Stimulated activated CD8-positive, alpha-beta memory T cell treated with anti-CD3 and anti-CD28 coated beads, Interleukin-15, amount 100 ng/mL, for 1 hour (primary cell): ENCODE measurements around the gene WWC2.
"Not testable (repeated sequence)": the region's sequence is repeated elsewhere in the genome, so short reads cannot be mapped to it uniquely, and the experiment has no call there.

ENCODE experiments used
- DNase-seq: peaks from one replicate; pipeline ENCODE4 v3.0.0-alpha.2; 2020; ENCODE audit warnings: low read depth

WWC2 gene

DNA sequence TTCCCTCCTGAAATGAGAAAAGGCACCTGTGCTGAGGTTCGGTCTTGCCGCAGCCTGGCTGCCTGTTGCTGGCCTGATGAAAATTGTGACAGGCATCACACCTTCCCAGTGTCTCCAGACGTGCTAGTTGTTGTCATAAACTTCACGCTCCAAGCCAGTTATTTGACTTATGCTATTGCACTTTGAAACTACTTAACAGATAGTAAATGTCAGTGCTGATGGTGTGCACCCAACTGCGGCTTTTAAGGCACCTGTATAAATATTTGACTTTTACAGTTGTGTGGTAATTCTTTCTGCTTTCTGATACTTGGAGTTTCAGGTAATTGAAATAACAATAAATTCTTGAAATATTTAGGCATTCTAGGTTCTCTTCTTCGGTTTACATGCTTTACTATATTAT is 1.8 kb downstream of the WWC2 start:
- DNase-seq: no peak

DNA sequence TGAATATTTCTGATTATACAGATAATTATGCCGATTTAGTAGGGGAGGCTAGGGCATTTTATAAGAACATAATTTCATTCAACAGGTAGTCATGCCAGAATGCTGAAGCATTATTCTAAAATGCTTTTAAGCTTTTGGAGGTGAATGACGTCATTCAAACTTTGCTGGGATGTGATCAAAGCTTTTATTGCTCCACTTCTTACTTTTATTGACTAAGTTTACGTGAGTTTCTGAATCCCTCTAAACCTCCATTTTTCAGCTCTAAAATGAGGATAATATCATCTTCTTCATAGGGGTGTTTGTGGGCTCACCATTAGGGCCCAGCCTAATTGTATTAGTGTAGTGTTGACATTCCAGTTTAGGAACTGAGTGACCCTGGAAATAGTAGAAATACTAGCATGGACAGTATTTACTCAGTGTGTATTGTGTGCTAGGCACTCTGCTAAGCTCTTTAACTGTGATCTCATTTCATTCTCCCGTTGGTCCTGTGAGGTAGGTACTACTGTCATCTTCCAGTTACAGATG is 3.0 kb downstream of the WWC2 start:
- DNase-seq: no peak

DNA sequence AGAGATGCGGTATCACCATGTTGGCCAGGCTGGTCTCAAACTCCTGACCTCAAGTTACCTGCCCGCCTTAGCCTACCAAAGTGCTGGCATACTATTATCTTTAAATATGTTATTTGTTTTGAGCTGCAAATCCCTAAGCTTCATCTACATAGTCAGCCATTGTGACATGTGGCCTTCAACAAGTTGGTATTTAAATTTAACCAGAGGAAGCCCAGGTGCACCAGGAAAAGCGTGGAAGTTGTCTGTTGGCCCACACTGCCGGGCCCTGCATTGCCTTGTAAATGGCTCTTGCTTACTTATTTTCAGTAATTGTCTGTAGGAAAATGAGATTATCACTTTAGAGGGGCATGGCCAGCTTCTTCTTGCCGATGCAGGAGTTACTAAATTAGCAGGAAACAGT is 6.0 kb downstream of the WWC2 start:
- no peak for DNase-seq

DNA sequence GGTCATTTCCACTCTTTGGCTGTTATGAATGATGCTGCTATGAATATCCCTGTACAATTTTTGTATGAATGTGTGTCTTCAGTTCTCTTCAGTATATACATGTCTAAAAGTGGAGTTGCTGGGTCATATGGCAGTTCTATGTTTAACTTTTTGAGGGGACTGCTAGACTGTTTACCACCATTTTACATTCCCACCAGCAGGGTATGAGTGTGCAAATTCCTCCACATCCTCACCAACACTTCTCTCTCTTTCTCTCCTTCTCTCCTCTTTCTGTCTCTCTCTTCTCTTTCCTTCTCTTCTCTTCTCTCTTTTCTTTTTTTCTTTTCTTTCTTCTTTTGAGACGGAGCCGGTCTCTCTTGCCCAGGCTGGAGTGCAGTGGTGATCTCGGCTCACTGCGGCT is 7.8 kb downstream of the WWC2 start:
- no peak for DNase-seq

DNA sequence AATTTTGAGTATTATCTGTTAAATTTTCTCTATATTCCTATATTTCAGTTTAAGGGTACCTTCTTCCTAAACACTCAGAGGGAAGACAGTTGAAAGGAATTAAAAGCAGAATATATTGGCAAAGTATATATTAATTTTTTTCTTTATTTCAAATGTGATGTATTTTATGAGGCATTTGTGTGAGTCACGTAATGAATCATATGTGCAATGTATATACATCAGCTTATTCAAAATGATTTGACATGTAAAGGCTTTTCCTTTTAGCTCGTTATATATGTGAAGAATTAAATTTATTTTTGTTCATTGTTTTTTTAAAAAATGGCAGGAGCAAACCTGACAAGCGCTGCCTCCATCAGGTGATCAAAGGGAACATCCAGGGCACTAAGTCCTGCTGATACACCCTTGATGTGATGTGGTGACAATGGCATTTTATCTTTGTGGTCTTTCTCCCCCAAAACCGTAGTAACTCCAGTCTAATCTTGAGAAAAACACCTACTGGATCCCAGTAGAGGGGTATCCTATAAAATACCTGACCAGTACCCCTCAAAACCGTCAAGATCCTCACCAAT is 8.9 kb downstream of the WWC2 start:
- no peak for DNase-seq

DNA sequence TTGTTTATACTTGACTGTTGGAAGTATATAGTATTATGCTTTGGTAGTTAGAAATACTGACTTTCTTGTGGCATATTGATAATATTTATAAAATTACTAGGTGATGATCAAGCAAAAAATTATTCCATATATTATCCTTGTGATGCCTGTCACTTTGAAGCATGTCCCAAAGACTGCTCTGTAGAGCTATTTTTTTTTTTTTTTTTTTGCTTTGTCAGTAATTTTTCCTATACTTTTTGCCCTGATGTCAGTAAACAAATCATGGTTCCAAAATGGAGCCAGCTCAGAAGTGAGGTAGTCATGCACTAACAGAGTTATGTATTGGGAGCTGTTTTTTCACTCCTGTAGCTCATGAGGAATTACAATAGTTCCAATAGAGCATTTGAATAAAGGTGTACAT is 11.2 kb downstream of the WWC2 start:
- DNase-seq: no peak

DNA sequence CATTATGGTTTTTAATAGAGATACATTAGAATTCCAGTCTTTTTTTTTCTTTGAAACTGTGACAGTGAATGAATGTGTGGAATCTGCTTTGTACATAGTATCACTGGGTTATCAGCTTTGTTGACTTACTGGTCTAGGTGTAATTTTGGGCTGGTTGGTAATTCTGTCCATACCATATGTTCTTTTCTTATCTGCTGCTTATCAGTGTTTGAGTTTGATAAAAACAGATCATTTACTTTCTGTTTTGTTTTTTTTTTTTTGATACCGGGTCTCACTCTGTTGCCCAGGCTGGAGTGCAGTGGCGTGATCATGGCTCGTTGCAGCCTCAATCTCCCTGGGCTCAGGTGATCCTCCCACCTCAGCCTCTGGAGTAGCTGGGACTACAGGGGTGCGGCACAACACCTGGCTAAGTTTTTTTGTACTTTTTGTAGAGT is 12.4 kb downstream of the WWC2 start:
- no peak for DNase-seq

DNA sequence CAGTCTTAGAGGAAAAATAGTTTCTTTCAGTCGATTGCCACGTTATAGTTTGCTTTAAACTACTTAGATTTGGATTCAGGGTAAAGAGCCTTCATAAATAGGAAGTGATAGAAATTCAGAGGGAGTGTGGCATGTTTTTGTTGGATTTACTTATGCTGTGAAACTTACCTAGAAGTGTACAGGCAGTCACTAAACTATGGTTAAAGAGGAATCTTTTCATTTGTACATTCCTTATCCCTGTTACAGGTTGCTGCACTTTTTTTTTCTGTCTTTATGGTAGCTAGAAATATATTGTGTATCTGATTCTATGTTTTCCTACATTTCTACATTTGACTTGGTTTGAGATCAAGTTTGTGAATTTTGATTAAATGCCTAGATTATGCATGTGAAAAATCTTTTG is 19.1 kb downstream of the WWC2 start:
- DNase-seq: no peak

DNA sequence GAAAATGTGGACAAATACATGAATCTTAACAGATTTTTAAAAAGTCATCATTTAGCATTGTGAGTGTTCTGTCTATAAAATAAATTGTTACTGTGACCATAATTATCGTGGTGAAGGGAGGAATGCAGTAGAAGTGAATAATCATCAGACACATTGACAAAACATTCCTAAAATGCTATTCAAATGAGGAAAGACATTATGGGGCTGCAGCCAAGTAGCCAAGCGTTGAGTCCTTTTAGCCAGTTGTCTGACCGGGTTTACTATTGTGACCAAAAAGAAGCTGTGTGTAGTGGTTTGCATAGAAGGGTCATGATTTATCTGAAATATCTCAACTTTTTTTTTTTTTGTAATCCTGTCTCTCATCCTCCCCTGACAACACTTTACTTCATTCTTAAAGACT is 19.5 kb downstream of the WWC2 start:
- no peak for DNase-seq

DNA sequence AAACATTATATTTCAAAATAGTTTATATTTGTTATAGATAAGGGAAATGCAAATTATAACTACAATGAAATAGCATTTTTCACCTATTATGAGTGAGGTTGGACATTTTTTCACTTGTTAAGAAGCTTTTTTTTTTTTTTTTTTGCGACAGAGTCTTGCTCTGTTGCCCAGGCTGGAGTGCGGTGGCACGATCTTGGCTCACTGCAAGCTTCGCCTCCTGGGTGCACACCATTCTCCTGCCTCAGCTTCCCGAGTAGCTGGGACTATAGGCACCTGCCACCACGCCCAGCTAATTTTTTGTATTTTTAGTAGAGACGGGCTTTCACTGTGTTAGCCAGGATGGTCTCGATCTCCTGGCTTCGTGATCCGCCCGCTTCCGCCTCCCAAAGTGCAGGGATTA is 22.6 kb downstream of the WWC2 start:
- DNase-seq: not testable (repeated sequence)

DNA sequence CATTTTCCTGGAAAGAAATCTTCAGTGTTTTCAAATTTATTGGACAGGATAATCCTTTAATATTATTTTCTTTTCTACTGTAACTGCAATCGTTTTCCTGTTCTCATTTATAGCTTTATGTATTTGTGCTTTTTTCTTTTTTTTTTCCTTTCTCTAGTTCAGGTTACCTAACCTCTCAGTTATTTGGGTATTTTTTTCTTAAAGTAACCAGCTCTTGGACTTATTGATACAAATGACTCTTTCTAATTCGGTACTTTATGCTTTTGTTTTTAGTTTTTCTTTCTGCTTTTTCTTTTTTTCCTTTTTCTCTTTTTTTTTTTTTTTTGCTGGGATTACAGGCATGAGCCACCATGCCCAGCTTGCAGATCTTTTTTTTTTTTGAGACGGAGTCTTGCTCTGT is 25.2 kb downstream of the WWC2 start:
- no peak for DNase-seq

DNA sequence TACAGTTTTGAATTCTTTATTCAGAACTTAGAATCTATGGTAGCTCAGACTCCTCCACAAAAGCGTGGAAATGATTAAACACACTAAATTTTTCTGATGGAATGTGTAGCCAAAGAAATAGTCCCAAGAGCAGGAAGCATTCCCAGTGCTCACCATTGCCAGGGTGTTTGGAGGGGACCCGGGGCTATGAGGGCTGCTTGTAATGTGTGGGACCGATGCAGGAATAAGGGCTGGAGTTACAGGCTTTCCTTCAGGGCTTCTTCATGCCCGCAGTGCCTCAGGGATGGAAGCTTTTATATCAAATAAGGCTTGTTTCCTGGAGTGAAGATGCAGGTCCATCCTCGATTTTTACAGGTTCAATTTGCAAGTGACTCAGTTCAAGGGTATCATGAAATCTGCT is 25.8 kb downstream of the WWC2 start:
- no peak for DNase-seq

DNA sequence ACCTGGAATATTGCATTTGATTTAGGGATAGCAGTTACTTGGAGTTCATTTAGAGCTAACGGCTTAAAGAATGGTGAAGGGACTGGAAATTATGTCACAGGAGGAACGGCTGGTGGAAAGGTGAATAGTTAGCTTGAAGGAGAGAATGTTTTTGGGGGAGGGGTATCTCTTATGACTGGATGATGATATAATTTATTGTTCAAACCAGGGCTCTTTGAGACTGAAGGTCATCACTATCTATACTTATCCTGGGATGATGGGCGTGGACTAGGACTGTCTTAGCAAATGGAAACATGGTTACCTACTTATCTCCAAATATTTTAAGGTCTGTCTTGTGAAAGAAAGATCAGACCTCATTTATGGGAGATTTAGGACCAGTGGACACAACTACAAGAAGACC is 30.1 kb downstream of the WWC2 start:
- no peak for DNase-seq

DNA sequence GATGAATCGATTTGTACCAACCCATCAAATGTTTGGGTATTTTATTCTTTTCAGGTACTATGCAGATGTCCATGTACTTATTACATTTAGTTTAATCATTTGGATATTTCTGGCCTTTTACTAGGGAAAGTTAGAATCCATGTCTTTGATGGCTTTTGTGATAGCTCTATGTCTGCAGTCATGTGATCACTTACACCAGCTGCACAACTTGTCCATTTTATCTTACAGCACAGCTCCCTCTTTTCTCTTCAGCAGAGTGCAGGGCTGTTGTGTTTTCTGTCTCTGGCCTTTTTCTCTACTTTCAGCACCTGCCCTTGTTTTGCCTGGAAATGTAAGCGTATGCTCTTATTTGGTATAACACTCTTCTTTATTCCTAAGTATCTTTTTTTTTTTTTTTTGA is 30.6 kb downstream of the WWC2 start:
- DNase-seq: no peak

DNA sequence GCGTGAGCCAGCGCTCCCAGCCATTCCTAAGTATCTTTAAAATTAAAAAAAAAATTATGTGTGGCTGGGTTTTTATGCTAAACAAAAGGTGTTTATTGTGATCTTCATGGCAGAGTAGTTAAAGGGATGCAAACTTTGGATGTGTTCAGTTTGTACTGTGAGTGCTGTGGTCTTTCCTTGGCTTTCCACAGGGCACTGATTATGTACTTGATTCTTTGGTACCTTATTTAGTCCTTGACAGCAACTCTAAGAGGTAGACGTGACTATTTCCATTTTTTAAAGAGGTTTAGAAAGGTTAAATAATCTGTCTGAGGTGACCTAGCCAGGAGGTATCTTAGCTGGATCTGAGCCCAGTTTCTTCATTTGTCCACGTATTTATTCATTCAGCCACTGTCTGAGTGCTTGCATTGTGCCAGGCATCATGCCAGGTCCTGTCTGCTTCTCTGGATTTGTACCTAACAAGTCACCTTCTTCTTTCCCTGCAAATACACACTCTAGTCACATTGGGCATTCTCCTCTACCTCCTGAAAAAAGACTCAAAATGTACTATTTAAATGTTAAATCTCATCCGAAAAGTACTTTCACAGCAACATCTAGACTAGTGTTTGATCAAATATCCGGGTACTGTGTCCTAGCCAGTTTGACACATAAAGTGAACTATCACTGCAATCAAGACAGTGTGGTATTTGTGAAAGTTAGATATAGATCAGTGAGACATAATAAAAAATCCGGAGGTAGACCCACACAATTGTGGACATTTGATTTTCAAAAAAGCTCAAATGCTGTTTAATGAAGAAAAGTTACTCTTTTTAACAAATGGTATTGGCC is 31.5 kb downstream of the WWC2 start:
- DNase-seq: no peak

DNA sequence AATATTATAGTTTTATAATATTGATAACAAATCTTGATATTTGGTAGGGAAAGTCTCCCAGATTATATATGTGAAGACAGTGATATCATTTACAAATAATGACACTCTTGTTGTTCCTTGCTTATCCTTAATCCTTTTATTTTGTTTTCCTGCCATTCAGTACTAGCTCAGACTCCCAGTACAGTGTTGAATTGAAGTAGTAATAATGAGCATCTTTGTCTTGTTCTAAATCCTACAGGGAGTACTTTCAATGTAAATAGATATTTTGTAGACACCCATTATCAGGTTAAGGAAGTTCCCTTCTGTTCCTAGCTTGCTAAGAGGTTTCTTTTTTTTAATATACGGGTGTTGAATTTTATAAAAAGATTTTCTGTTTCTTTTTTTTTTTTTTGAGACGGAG is 33.0 kb downstream of the WWC2 start:
- no peak for DNase-seq

DNA sequence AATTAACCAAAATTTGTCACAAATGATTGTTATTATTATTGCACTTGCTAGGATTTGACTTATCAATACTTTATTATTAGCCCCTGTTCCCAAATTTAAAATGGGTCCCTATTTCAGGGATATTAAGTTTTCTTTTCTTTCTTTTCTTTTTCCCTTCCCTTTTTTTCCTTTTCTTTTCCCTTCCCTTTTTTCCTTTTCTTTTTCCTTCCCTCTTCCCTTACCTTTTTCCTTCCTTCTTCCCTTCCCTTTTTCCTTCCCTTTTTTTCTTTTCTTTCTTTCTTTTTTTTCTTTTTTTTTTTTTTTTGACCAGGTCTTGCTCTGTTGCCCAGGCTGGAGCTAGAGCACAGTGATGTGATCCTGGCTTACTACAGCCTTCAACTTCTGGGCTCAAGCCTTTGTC is 33.8 kb downstream of the WWC2 start:
- DNase-seq: no peak

DNA sequence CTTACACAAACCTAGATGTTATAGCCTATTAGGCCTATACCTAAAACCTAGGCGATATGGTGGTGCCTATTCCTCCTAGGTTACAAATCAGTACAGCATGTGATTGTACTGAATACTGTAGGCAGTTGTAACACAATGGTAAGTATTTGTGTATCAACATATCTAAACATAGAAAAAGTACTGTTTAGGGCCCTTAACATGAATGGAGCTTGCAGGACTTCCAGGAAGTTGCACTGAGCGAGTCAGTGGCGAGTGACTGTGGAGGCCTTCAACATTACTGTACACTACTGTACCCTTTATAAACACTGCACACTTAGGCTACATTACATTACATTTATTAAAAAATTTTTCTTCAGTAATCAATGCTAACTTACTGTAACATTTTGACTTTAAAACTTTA is 37.8 kb downstream of the WWC2 start:
- DNase-seq: no peak

DNA sequence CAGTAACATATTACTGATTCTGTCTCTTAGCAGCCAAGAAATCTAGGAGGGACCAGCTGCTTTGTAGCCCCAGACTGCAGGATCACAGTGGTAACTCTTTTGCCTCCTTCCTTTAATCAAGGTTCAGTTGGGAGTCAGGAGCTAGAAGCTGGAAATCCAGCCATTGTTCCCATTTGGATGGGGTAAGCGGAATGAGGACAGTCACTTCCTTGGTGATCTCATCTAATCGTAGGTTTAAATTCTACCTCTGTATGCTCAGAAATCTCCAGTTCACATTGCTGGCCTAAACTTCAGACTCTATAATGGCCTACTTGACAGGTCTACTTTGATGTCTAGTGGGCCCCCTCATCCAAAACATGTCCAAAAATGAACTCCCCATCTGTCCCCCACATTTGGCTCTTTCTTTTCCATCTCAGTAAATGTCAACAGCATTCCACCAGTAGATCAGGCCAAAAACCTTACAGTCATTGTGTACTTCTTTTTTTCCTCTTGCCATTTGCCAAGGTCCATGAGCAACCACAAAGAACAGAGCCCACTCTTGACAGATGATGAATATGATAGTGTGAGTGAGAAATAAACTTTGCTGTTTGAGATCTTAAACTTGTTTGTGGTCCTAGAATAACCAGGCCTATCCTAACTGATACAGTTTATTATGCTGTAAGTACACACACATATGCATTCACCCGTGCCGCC is 40.1 kb downstream of the WWC2 start:
- no peak for DNase-seq

DNA sequence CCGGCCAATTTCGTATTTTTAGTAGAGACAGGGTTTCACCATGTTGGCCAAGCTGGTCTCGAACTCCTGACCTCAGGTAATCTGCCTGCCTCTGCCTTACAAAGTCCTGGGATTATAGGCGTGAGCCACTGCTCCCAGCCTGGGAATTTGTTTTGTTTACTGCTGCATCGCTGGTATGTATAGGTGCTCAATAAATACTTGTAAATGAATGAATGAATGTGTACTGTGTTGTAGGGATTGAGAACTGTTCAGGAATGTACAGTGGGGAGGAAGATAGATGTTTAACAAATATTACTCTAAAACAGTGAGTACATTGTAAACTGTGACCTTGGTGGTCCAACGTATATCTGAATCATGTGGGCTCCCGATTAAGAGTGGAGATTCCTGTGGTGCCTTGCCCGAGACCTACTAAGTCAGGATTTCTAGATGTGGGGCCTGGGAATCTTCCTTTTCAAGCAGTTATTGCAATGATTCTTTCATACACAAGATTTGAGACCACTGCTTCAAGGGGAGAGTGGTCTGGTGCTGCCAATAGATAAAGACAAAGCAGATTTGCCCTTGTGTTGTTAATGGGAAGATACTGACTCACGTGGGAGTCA is 41.0 kb downstream of the WWC2 start:
- no peak for DNase-seq

DNA sequence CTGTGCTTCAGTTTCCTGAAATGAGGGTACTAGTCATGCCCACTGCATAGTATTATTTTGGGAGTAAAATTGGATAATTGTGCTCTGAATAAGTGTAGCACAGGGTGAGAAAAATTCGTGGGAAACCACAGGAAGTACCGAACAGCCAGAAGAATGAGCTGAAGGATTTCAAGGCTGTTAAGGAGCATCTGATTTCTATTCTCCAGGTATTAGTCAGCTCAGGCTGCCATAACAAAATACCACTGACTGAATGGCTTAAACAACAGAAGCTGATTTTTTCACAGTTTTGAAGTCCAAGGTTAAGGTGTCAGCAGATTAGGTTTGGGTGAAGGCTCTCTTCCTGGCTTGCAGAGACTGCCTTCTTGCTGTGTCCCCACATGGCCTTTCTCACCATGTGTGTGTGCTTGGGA is 41.9 kb downstream of the WWC2 start:
- no peak for DNase-seq

DNA sequence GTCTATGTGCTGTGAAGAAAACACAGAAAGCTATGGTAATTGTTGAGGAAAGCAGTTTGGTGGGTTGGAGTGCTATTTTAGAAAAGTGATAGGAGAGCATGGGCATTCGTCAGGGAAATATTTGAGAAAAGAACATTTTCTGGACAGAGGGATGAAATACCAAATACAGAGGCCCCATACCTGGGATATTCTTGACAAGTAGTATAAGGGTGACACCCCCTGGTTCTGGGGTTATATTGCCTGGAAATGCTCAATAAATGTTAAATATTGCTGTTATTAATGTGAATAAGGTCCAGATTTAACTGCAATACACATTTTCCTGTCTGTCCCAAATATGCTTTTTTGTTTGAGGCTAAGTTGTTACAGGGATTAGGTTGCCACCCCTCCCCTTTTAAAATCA is 42.9 kb downstream of the WWC2 start:
- DNase-seq: no peak
